ENCODE measurements around the gene TUT4.

DNA sequence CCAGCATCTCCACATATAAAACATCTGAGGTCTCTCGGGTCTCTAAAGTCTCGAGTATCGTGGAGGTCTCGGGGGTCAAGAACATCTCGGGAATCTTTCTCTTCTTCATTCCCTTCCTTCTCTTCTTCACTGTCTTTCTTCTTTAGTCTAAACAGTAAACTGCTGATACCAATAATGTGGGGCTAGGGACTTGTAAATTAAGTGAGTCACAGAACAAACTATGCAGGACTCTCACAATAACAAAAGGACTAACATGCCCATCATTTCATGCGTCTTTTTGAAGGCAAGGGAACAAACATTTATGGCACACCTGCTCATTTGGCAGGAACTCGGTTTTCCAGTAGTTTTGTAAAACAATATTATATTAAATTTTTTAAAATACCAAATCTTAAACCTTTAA lies 116.1 kb downstream of the TUT4 start:
- TF ChIP-seq TAF1 (IDR thresholded peaks at IDR 0.05; ENCODE audit: low read depth) (no peak), EGR1 (IDR thresholded peaks at IDR 0.05) (no peak), CEBPB (IDR thresholded peaks at IDR 0.05) (no peak), USF1 (IDR thresholded peaks at IDR 0.05) (no peak), FOXM1 (IDR thresholded peaks at IDR 0.05; ENCODE audit: borderline replicate concordance, low read depth) (no peak), RAD21 (IDR thresholded peaks at IDR 0.05; ENCODE audit: low read depth) (no peak)
- TF ChIP-seq, protein P1, sequence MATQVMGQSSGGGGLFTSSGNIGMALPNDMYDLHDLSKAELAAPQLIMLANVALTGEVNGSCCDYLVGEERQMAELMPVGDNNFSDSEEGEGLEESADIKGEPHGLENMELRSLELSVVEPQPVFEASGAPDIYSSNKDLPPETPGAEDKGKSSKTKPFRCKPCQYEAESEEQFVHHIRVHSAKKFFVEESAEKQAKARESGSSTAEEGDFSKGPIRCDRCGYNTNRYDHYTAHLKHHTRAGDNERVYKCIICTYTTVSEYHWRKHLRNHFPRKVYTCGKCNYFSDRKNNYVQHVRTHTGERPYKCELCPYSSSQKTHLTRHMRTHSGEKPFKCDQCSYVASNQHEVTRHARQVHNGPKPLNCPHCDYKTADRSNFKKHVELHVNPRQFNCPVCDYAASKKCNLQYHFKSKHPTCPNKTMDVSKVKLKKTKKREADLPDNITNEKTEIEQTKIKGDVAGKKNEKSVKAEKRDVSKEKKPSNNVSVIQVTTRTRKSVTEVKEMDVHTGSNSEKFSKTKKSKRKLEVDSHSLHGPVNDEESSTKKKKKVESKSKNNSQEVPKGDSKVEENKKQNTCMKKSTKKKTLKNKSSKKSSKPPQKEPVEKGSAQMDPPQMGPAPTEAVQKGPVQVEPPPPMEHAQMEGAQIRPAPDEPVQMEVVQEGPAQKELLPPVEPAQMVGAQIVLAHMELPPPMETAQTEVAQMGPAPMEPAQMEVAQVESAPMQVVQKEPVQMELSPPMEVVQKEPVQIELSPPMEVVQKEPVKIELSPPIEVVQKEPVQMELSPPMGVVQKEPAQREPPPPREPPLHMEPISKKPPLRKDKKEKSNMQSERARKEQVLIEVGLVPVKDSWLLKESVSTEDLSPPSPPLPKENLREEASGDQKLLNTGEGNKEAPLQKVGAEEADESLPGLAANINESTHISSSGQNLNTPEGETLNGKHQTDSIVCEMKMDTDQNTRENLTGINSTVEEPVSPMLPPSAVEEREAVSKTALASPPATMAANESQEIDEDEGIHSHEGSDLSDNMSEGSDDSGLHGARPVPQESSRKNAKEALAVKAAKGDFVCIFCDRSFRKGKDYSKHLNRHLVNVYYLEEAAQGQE (IDR thresholded peaks at IDR 0.05; ENCODE audit: low read depth) = no peak
- TF ChIP-seq, protein P2, sequence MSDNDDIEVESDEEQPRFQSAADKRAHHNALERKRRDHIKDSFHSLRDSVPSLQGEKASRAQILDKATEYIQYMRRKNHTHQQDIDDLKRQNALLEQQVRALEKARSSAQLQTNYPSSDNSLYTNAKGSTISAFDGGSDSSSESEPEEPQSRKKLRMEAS (IDR thresholded peaks at IDR 0.05) = no peak
